Activated naive CD8-positive, alpha-beta T cell treated with anti-CD3 and anti-CD28 coated beads, Interleukin-2, amount 50 U/mL, for 24 hours (primary cell): ENCODE results near the gene ISM2.

ENCODE experiments used
- ATAC-seq: fragments of 150-1000 bp; cut with Tn5 transposase; one replicate; pipeline ENCODE4 v1.10.0; 2021
- DNase-seq: peaks from one replicate; pipeline ENCODE4 v3.0.0; 2021
- H3K27ac Mint-ChIP-seq: one replicate; pipeline ENCODE4 v1.8.0; 2021; ENCODE audit warnings: mild to moderate bottlenecking, mixed read lengths
- H3K27me3 Mint-ChIP-seq: one replicate; pipeline ENCODE4 v1.8.0; 2021; ENCODE audit warnings: mixed read lengths
- H3K36me3 Mint-ChIP-seq: one replicate; pipeline ENCODE4 v1.8.0; 2021; ENCODE audit warnings: low read depth, mixed read lengths
- H3K4me1 Mint-ChIP-seq: one replicate; pipeline ENCODE4 v1.8.0; 2021; ENCODE audit warnings: mixed read lengths
- H3K4me3 Mint-ChIP-seq: one replicate; pipeline ENCODE4 v1.8.0; 2021; ENCODE audit warnings: mild to moderate bottlenecking, moderate library complexity, mixed read lengths
- H3K9me3 Mint-ChIP-seq: one replicate; pipeline ENCODE4 v1.8.0; 2021; ENCODE audit warnings: mixed read lengths

Gene ISM2

GRCh38 chr14:77467801-77468200, 30.8 kb downstream of the ISM2 start:
- ATAC-seq = no peak
- peaks cover 57% of the 10 kb centered on the region for H3K36me3 Mint-ChIP-seq
- no peaks in the 10 kb centered on the region for H3K27me3 Mint-ChIP-seq
- no peaks in the 10 kb centered on the region for H3K9me3 Mint-ChIP-seq
- peaks cover 3% of the 10 kb centered on the region for H3K4me1 Mint-ChIP-seq
- no peak overlapping the region for H3K4me3 Mint-ChIP-seq
- H3K27ac Mint-ChIP-seq = no peak overlapping the region
- no peak for DNase-seq

GRCh38 chr14:77459072-77459723, 39.4 kb downstream of the ISM2 start:
- Mint-ChIP-seq H3K27ac (peak overlapping the region; percentile 100), H3K36me3 (peaks cover 47% of the 10 kb centered on the region), H3K4me3 (peak overlapping the region; percentile 100), H3K4me1 (peaks cover 40% of the 10 kb centered on the region), H3K27me3 (no peaks in the 10 kb centered on the region), H3K9me3 (no peaks in the 10 kb centered on the region)
- ATAC-seq = no peak
- peak; percentile 76 for DNase-seq

GRCh38 chr14:77458249-77458950, 40.2 kb downstream of the ISM2 start:
- Mint-ChIP-seq H3K4me3 (peak overlapping the region; percentile 100), H3K27ac (peak overlapping the region; percentile 100), H3K36me3 (peaks cover 43% of the 10 kb centered on the region), H3K4me1 (peaks cover 36% of the 10 kb centered on the region), H3K9me3 (no peaks in the 10 kb centered on the region), H3K27me3 (no peaks in the 10 kb centered on the region)
- DNase-seq (peak; percentile 48), ATAC-seq (peak; percentile 25)

- H3K27ac Mint-ChIP-seq = peak within 1 kb of the TSS; percentile 100
- peak within 1 kb of the TSS; percentile 100 for H3K4me3 Mint-ChIP-seq
- no peaks in the 10 kb centered on the region for H3K9me3 Mint-ChIP-seq
- peaks cover 43% of the 10 kb centered on the region for H3K36me3 Mint-ChIP-seq
- ATAC-seq = peak; percentile 98
- no peaks in the 10 kb centered on the region for H3K27me3 Mint-ChIP-seq
- peaks cover 36% of the 10 kb centered on the region for H3K4me1 Mint-ChIP-seq
- DNase-seq = peak; percentile 90
Measured at GRCh38 chr14:77457522-77458248, 40.9 kb downstream of the ISM2 start, which contains the start of the genes AHSA1 and VIPAS39. AHSA1 (plus strand) TSS chr14:77458093; CDS start chr14:77458190, 97 bp downstream. VIPAS39 (minus strand) TSS chr14:77457601; CDS start chr14:77454102, 3,499 bp downstream.

GRCh38 chr14:77457115-77457521, 41.5 kb downstream of the ISM2 start:
- peaks cover 38% of the 10 kb centered on the region for H3K36me3 Mint-ChIP-seq
- H3K9me3 Mint-ChIP-seq = no peaks in the 10 kb centered on the region
- no peaks in the 10 kb centered on the region for H3K27me3 Mint-ChIP-seq
- peak overlapping the region; percentile 100 for H3K27ac Mint-ChIP-seq
- ATAC-seq (peak; percentile 0), DNase-seq (no peak)
- H3K4me1 Mint-ChIP-seq = peaks cover 36% of the 10 kb centered on the region
- H3K4me3 Mint-ChIP-seq = peak overlapping the region; percentile 100

- no peak for ATAC-seq
- Mint-ChIP-seq H3K27ac (no peak overlapping the region), H3K36me3 (peaks cover 33% of the 10 kb centered on the region), H3K9me3 (no peaks in the 10 kb centered on the region), H3K4me1 (peaks cover 29% of the 10 kb centered on the region), H3K27me3 (no peaks in the 10 kb centered on the region), H3K4me3 (peak overlapping the region; percentile 100)
- DNase-seq = no peak
Measured at GRCh38 chr14:77455966-77456640, 42.5 kb downstream of the ISM2 start.

- H3K36me3 Mint-ChIP-seq = peaks cover 23% of the 10 kb centered on the region
- no peaks in the 10 kb centered on the region for H3K9me3 Mint-ChIP-seq
- DNase-seq = no peak
- no peaks in the 10 kb centered on the region for H3K4me1 Mint-ChIP-seq
- ATAC-seq = no peak
- no peaks in the 10 kb centered on the region for H3K27me3 Mint-ChIP-seq
- H3K27ac Mint-ChIP-seq = no peak overlapping the region
- no peak overlapping the region for H3K4me3 Mint-ChIP-seq
Measured at GRCh38 chr14:77442196-77442595, 56.4 kb downstream of the ISM2 start.

GRCh38 chr14:77439861-77440260, 58.8 kb downstream of the ISM2 start:
- Mint-ChIP-seq H3K27me3 (no peaks in the 10 kb centered on the region), H3K4me1 (no peaks in the 10 kb centered on the region), H3K9me3 (no peaks in the 10 kb centered on the region), H3K27ac (no peak overlapping the region), H3K36me3 (peaks cover 28% of the 10 kb centered on the region), H3K4me3 (no peak overlapping the region)
- DNase-seq (no peak), ATAC-seq (no peak)

- Mint-ChIP-seq H3K27me3 (no peaks in the 10 kb centered on the region), H3K27ac (no peak overlapping the region), H3K4me3 (no peak overlapping the region), H3K4me1 (no peaks in the 10 kb centered on the region), H3K9me3 (no peaks in the 10 kb centered on the region), H3K36me3 (peaks cover 34% of the 10 kb centered on the region)
- ATAC-seq (no peak), DNase-seq (no peak)
Measured at GRCh38 chr14:77438596-77438995, 60.0 kb downstream of the ISM2 start.

GRCh38 chr14:77436042-77436441, 62.6 kb downstream of the ISM2 start:
- no peak overlapping the region for H3K27ac Mint-ChIP-seq

GRCh38 chr14:77426396-77426795, 72.2 kb downstream of the ISM2 start:
- H3K36me3 Mint-ChIP-seq = peaks cover 65% of the 10 kb centered on the region
- DNase-seq (no peak), ATAC-seq (no peak)
- no peak overlapping the region for H3K27ac Mint-ChIP-seq
- H3K9me3 Mint-ChIP-seq = peaks cover 5% of the 10 kb centered on the region
- no peak overlapping the region for H3K4me3 Mint-ChIP-seq
- H3K27me3 Mint-ChIP-seq = no peaks in the 10 kb centered on the region
- H3K4me1 Mint-ChIP-seq = no peaks in the 10 kb centered on the region

More at GRCh38 chr14:77436042-77436441, 62.6 kb downstream of the ISM2 start:
- no peaks in the 10 kb centered on the region for H3K27me3 Mint-ChIP-seq
- no peaks in the 10 kb centered on the region for H3K4me1 Mint-ChIP-seq
- H3K36me3 Mint-ChIP-seq = peaks cover 33% of the 10 kb centered on the region
- no peak for DNase-seq
- no peaks in the 10 kb centered on the region for H3K9me3 Mint-ChIP-seq
- no peak overlapping the region for H3K4me3 Mint-ChIP-seq
- ATAC-seq = no peak

GRCh38 chr14:77424862-77425261, 73.8 kb downstream of the ISM2 start:
- H3K9me3 Mint-ChIP-seq = peaks cover 17% of the 10 kb centered on the region
- peaks cover 70% of the 10 kb centered on the region for H3K36me3 Mint-ChIP-seq
- ATAC-seq = no peak
- H3K27me3 Mint-ChIP-seq = no peaks in the 10 kb centered on the region
- no peaks in the 10 kb centered on the region for H3K4me1 Mint-ChIP-seq
- no peak for DNase-seq
- H3K27ac Mint-ChIP-seq = no peak overlapping the region
- no peak overlapping the region for H3K4me3 Mint-ChIP-seq
